OCI-LY3 (cell line): ENCODE data around the gene SIGLEC12.

Experiments used
- CTCF ChIP-seq: fragments of 200-600, 300-600 bp; sonication (generic); IDR thresholded peaks from 2 replicates; pipeline ENCODE4 v1.5.1; 2014; ENCODE audit warnings: antibody characterized with exemption, low read length, low read depth
- EZH2phosphoT487 ChIP-seq: fragments of 200-600 bp; shearing (Covaris generic); IDR thresholded peaks from 2 replicates; pipeline ENCODE4 v1.6.1; 2018; ENCODE audit warnings: antibody characterized with exemption, mixed run types, low read depth

DNA sequence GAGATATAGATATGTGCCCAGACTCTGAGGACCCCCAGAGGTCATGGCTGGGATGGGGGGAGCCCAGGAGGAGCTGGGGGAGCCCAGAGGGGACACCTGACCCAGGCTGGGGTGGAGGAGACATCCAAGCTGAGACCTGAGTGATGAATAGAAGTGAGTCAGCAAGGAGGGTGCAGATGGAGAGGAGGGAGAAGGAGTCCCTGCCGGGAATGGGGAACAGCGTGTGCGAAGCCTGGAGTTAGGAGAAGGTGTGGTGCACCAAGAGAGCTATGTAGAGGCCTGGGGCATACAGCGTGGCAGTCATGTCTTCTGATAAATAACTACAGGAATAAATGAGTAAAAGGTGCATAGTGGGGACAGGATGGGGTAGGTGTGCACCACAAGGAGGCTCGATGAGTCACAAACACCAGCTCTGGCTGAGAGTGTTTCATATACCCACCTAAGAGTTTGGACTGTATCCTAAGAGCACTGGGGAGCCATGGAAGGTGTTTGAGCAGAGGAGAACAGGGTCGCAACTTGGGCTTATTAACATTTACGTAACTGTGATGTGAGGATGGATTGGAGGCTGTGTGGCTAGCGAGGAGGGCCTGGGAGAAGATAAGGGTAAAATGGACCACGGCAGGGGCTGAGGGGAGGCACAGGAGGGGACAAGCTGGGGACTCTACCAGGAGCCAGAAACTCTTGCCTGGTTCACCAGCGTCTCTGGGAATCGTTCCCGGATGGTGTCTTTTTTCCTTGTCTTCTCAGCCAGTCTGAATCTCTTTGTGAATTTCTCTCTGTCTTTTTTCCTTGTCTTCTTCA, 21.9 kb downstream of the SIGLEC12 start:
- TF ChIP-seq CTCF (no peak), EZH2phosphoT487 (no peak)
